HG03575 (cell line): ENCODE data around the gene CCDC69.

Experiments used
- ATAC-seq: cut with Tn5 transposase; IDR thresholded peaks from one replicate; pipeline ENCODE4 v1.9.1; 2021; ENCODE audit not compliant: unreplicated experiment, insufficient number of reproducible peaks, low FRiP score; ENCODE audit errors: extremely low read depth

Gene CCDC69

DNA sequence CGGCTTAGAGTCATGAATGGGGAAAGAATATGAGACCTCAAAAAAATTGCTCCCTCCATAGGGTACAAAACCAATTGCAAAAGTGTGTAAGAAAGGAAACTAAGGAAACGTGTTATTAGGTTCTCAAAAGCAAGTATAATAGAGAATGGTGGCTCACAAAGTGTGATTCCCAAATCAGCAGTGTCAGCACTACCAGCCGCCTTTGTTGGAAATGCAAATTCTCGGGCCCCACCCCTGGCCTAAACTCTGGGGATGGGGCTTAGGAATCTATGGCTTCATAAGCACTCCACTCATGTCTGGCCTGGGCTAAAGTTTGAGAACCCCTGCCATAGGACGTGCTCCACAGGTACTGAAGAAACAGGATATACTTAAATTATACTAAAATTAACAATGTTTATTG, 1.6 kb upstream of the CCDC69 start:
- ATAC-seq: no peak

DNA sequence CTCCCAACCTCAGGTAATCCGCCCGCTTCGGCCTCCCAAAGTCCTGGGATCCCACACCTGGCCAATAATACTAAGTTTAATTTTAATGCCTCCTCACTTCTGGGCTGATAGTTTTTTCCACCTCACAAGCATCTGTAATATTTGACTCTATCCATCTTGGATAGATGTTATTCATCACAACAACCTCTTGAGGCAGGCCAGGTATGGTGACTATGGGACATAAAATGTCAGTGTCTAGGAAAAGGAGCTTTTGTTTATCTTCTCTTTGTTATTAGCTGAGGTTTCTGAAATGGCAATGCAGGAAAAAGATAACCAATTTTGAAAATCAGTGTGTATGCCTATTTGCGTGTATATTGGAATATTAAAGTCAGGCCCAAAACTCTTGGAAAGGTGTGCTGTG, 1.2 kb upstream of the CCDC69 start:
- ATAC-seq: no peak

DNA sequence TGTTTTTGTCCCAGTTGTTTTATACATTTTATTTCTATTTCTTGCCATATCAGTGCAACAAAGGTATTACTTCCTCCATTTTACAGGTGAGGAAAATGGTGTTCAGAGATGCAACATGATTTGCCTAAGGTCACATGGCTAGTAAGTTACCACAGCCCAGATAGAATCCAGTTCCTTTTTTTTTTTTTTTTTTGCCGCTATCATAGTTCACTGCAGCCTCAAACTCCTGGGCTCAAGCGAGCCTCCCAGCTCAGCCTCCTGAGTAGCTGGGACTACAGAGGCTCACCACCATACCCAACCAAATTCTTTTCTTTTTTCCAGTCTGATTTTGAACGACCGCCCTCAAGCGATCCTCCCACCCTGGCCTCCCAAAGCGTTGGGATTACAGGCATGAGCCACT, 480 bp upstream of the CCDC69 start:
- ATAC-seq: no peak

DNA sequence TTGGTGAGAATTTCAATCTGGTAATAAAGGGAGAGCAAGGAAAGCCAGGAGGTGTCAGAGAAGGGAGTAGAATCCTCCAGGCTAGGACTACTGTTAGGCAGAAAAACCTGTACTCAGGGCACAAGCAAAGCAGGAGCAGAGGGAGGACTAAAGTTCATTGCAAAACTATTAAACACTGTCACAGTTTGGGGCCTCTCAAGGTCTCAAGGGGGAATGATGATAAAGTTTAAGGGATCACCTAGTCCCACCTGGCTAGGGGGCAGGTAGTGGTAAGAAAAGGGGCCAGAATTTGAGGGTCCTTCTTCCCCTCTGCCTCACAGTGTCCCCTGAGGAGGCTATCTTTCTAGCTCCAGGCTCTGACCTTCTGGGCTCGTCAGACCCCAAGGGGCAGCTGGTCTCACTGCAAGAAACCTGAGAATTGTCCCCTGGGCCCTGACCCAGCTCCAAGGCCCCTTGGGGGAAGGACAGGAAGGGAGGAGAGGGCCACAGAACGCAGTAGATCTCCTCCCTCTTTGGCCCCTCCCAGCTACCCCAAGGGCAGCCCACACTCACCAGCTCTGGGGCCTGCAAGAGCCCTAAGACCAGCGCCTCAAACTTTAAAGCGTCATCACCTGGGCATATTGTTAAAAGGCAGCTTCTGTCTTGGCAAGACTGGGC, 974 bp downstream of the CCDC69 start:
- no peak for ATAC-seq

DNA sequence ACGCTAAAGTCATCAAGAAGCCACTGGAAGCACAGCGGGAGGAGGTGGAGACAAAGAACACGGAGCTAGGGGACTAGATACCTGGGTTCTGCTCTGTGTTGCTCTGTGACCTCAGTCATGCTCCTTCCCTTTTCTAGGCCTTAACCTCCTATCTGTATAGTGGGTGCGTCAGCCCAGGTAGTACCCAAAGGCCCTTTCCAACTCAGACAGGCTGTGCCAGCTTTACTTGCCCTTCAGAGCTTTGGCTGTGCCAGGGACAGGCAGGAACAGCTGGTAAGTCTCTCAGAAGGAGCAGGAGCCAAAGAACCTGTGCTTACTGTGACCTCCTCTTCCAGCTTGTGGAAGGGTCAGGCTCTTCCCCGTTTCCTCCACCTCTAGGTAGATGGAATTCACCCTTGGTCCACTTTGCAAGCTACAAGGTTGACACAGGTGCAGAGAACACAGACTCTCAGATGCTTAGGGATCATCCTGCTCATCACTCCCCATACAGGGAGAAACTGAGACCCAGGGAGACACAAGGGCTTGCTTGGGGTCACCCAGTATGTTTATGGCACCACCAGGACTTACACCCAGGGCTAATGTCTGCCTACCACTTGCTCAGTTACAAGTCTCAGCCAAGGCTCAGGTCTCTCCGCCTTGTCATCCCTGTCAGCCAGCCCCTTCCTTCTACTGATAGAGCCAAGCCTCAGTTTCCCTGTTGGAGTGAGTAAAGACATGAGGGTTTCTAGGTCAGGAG, 1.7 kb downstream of the CCDC69 start:
- no peak for ATAC-seq

DNA sequence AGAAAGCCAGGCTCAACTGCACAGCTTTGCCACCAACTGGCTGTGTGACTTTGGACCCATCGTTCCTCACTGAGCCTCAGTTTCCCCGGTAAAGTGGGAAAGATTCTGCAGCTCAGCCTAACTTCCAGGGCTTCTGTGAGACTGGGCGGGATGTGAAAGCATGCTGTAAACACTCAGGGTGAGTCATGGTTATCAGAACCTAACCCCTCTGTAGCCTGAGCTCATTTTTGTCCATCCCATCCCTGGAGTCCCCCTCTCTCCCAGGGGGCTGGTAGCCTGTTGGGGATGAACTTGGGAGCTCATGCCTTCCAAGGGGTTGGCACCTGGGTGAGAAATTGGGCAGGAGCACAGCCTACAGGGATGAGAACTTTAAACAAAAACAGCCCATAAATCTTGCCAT, 2.3 kb downstream of the CCDC69 start:
- no peak for ATAC-seq

DNA sequence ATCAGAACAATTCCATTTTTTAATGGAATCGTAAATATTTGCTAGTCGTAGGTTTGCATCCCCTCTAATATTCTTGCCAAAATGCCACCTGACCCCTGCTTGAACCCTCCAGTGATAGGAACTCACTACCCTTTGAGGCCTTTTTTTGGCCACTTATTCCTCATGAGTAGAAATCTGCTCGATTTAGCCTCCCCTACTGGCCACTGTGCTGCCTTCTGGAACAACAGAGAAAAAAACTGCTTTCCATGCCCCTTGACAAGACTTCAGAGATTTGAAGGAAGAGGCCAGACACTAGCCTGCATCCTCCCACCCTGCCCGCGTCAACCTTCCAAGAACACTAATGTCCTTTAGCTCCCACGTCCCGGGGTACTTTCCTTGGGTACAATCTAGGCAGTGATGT, 4.1 kb downstream of the CCDC69 start:
- ATAC-seq: no peak

DNA sequence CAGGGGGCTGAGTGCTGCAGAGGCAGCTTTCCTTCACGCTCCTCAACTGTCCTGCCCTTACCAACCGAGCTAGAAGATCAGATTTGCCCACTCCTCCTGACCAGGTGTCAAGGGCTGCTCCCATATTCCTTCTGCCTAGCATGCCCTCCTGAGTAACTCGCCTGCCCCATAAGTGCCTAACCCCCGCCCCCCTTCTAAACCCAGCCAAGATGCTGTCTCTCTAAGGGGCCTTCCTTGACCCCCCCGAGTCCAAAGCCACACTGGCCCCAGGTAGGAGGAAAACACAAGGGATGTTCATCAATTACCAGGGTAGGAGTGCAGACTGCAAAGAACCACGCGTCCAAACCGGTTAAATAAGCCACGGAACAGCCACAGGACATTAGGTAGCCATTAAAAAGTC, 4.8 kb downstream of the CCDC69 start:
- ATAC-seq: no peak

DNA sequence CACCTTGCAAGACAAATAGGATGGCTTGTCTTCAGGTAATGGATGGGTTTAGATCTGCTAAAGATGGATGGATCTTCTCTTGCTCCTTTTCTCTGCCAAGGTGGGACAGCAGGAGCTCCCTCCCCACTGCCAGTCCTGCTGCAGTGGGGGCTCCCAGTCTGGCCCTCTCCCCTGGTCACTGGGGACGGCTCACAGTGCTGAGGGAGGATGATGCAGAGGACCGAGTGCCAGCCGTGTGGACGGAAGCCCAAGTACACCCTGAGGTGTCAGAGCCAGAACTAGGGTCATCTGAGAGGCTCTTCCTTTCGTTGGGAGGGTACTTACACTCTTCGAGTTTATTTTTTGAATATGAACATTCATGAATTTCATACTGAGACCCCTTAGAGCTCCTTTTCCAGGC, 5.7 kb downstream of the CCDC69 start:
- ATAC-seq: no peak

DNA sequence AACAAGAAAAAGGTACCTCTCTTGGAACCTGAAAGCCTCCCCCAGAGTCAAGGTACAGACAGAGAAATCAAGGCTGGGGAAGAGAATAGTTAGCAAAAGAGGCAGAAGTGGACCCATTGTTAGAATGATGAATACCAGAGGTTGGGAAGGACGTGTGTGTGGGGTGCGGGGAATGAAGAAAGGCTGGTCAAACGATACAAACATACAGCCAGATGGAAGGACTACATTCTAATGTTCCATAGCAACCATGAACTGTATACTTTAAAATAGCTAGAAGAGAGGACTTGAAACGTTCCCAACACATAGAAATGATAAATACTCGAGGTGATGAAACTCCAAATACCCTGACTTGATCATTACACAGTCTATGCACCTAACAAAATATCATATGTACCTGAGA, 7.1 kb downstream of the CCDC69 start:
- no peak for ATAC-seq

DNA sequence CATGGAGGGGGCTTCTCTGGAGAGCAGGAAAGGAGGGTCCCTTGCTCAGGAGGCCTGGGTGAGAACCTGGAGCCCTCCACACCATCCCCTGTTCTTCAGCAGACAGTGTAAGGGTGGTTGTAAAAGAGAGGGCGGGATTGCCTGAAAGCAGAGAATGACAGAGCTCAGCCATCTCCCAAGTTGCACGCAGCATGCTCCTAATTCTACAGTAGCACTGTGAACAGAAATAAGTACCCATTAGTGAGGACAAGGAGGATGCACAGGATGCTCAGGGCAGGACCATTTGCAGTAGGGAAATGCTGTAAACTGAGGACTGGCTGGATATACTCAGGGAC, 8.4 kb downstream of the CCDC69 start:
- no peak for ATAC-seq

DNA sequence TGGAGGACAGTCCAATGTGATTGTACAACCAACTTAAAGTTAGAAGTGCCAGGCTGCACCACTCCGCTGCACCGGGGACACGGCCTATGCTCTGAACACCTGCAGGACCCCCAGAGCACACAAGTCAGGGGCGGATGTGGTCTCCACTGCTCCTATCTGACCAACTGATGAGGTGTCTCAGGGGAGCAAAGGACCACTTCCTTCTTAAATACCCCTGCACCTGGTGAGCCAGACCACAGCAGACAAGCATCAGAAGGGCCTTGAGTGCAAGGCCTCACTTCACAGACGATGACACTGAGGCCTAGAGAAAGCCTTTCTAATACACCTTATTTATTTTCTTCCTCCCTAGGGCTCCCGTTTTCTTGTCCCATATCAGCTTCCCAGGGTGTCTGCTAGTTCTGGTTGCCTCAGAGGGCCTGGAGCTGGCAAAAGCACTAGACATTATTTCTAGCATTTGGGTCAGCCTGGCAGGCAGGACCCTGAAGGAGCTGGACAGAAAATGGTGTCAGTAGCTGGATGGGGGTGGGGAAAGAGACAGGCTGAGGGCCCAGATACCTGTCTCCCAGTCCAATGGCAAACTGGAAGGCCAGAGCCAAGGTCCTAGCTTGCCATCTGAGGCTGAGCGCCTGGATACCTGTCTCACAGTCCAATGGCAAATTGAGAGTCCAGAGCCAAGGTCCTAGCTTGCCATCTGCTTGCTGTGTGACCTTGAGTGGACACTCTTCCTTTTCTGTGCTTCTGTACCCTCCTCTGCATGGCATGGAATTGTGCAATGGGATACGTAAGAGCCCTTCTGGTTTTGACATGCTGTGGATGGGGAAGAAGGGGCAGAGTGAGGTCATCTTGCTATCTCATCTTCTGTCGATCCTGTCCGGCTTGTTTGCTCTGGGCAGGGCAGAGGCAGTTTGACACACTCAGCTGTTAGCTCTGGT, 9.0 kb downstream of the CCDC69 start:
- ATAC-seq: peak; percentile 26

DNA sequence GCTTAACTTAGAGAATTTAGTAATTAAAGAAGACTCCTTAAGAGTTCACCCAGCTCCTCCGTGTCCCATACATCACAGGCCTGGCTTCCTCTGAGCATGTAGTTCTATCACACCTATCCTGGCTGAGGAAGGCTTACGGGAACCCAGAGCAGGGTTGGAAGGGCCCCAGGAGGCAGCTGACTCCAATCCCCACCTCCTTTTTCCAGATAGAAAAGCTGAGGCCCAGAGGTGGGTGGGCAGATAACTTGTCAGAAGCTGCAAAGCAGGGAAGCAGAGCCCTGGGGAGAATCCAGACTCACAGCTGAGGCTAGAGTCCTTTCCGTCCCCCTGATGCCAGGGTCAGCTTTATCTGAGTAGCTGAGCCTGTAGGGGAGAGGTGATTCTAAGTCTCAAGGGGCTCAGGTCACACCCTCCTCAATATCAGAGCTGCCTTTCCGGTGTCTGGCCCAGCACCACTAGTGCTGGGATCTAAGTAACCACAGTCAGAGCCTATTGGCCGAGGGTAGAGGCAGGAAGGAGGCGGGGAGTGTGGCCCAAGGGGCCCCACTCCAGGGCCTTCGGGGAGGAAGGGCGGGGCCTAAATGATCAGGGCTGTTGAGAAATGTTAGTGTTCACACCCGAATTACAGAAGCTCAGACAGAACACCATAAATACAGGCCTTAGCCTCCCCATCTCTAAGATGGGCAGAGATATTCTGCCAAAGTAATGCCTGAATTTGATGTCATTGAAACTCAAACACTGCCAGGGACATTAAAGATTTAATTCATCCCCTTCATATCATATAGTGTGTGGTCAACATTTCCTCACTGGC, 9.9 kb downstream of the CCDC69 start:
- peak; percentile 42 for ATAC-seq

DNA sequence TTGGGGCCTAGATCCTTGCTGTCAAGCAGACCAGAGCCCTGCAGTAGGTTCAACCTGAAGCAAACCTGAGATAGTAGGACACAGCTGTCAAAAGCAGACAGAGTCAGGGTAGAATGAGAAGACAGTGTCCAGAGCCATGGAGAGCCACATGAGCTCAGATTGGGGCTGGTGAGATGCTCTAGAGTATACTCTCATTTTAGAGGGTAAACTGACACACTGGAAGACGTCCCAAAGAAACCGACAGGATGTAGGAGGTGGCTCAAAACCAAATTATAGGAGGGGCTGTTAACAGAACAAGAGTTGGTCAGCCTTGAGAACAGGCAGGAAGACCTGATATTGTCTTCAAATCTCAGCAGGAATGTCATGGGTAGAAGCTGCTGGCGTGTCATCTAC, 11.5 kb downstream of the CCDC69 start:
- ATAC-seq: no peak

DNA sequence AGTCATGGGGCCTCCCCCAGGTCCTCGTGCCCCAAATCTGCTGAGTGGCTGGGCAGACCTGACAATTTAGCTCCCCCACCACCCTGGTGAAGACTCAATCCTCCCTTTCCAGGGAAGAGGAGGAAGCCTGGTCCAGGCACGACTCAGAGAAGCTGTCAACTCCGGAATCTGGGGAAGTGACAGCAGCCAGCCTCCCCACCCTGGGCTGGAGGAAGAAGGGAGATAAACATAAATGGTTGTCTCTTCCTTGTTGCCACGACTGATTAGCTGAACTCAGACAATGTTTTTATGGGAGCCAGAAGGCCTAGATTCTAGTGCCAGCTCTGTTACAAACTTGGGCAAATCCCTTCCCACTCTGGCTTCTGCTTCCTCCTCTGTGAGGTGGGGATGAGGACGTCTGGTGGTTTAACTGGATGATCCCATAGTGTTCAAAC, 15.4 kb downstream of the CCDC69 start:
- ATAC-seq: no peak

DNA sequence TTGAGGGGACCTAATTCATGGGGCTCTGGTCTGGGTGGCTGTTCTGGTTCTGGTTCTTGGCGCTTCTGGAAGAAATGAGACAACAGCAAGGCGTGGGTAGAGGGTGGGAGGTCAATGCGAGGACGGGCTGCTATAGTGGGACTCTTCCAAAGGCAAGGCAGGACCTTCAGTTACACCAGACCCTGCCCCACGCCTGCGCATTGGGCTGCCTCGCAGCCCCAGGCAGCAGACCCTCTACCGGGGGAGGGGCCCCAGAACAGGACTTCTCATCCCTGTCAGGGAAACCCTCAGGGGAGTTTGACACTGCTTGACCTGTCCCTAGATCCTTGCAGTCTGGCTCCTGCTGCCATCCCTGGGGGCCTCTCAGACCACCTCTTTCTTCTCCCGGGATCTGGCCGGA, 18.5 kb downstream of the CCDC69 start:
- ATAC-seq: no peak

DNA sequence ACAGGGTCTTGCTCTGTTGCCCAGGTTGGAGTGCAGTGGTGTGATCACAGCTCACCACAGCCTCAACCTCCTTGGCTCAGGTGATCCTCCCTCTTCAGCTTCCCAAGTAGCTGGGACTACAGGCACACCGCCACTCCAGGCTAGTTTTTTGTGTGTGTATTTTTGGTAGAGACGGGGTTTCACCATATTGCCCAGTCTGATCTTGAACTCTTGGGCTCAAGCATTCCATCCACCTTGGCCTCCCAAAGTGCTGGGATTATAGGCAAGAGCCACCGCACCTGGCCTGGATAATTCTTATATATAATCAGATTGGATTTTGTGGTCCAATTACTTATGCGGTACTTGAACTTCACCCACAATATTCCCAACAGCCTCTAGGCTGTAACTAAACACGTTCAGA, 19.8 kb downstream of the CCDC69 start:
- ATAC-seq: no peak

DNA sequence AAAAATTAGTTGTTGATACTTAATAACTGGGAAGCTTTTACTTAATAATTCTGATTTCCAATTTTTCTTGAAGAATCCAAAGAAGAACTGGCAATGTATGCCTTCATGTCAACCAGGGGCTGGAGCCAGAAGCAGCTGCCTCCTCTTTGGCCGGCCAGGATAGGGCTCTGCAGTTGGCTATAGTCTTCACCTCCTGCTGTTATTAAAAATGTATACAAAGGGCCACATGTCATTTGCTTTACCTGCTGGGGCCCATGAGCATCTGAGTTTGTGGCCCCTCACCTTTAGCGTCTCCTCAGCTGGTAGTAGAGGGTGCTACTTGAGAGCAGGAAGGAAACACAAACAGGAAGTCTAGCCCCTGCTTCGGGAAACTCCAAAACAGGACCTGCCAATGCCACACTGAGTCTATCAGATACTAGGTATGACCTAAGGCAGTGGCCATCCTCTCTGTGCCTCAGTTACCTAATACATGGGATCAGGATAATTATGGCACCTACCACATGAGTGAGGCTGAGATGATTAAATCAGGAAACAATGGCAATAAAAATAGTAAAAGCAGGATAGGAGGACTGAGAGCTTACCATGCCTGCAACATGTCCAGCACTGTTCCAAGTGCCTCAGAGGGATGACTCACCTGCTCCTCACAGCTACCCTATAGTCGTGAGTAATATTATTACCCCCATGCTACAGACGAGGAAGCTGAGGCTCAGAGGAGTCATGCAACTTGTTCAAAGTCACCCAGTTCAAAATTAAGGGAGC, 21.3 kb downstream of the CCDC69 start:
- ATAC-seq: no peak
